ENCODE measurements around the gene RUBCNL.

The RUBCNL gene

GRCh38 chr13:46340011-46340410 is 47.0 kb downstream of the RUBCNL start:
- no peak overlapping the region for H3K4me3 ChIP-seq (ENCODE audit: low read length)
- peaks cover 14% of the 10 kb centered on the region; the same call in 1 of the 2 replicates for H3F3A ChIP-seq (ENCODE audit: control insufficient read depth, insufficient read depth)
- H3K27ac ChIP-seq (ENCODE audit: low read depth, low read length) = no peak overlapping the region
- H3K27me3 ChIP-seq (ENCODE audit: control insufficient read depth, low read length) = no peaks in the 10 kb centered on the region
- H3K79me2 ChIP-seq (ENCODE audit: control insufficient read depth, low read length) = no peaks in the 10 kb centered on the region
- no peaks in the 10 kb centered on the region for H3K9me2 ChIP-seq (replicated peaks; ENCODE audit: control insufficient read depth, low read length)
- peaks cover 55% of the 10 kb centered on the region for H3K36me3 ChIP-seq (ENCODE audit: control insufficient read depth, low read length)
- H3K4me1 ChIP-seq (ENCODE audit: control insufficient read depth, low read length) = peaks cover 49% of the 10 kb centered on the region
- TF ChIP-seq EZH2phosphoT487 (IDR thresholded peaks at IDR 0.05; ENCODE audit: borderline replicate concordance, low read length) = no peak
- TF ChIP-seq CTCF (IDR thresholded peaks at IDR 0.05; ENCODE audit: low read depth, low read length, poor library complexity, severe bottlenecking) = no peak
- H4K20me1 ChIP-seq (ENCODE audit: control insufficient read depth, insufficient read depth, low read depth, low read length) = no peaks in the 10 kb centered on the region
- H3K4me2 ChIP-seq (ENCODE audit: low read length) = no peak overlapping the region
- no peaks in the 10 kb centered on the region for H3K9me3 ChIP-seq (ENCODE audit: control insufficient read depth, insufficient read depth, low read length)

GRCh38 chr13:46339035-46339666 is 47.9 kb downstream of the RUBCNL start:
- Histone ChIP-seq H3K4me1 (ENCODE audit: control insufficient read depth, low read length) (peaks cover 47% of the 10 kb centered on the region), H3K9me3 (ENCODE audit: control insufficient read depth, insufficient read depth, low read length) (no peaks in the 10 kb centered on the region), H3K27ac (ENCODE audit: low read depth, low read length) (no peak overlapping the region), H3K36me3 (ENCODE audit: control insufficient read depth, low read length) (peaks cover 47% of the 10 kb centered on the region), H3F3A (ENCODE audit: control insufficient read depth, insufficient read depth) (peaks cover 14% of the 10 kb centered on the region; the same call in 1 of the 2 replicates), H3K79me2 (ENCODE audit: control insufficient read depth, low read length) (no peaks in the 10 kb centered on the region), H3K4me3 (ENCODE audit: low read length) (no peak overlapping the region), H3K9me2 (replicated peaks; ENCODE audit: control insufficient read depth, low read length) (no peaks in the 10 kb centered on the region), H3K27me3 (ENCODE audit: control insufficient read depth, low read length) (no peaks in the 10 kb centered on the region), H4K20me1 (ENCODE audit: control insufficient read depth, insufficient read depth, low read depth, low read length) (no peaks in the 10 kb centered on the region), H3K4me2 (ENCODE audit: low read length) (no peak overlapping the region)
- TF ChIP-seq EZH2phosphoT487 (IDR thresholded peaks at IDR 0.05; ENCODE audit: borderline replicate concordance, low read length) (no peak), CTCF (IDR thresholded peaks at IDR 0.05; ENCODE audit: low read depth, low read length, poor library complexity, severe bottlenecking) (no peak)

GRCh38 chr13:46337700-46338099 is 49.4 kb downstream of the RUBCNL start:
- Histone ChIP-seq H3F3A (ENCODE audit: control insufficient read depth, insufficient read depth) (peaks cover 8% of the 10 kb centered on the region; the same call in 1 of the 2 replicates), H3K9me3 (ENCODE audit: control insufficient read depth, insufficient read depth, low read length) (no peaks in the 10 kb centered on the region), H3K79me2 (ENCODE audit: control insufficient read depth, low read length) (no peaks in the 10 kb centered on the region), H3K27ac (ENCODE audit: low read depth, low read length) (no peak overlapping the region), H3K36me3 (ENCODE audit: control insufficient read depth, low read length) (peaks cover 32% of the 10 kb centered on the region), H3K4me2 (ENCODE audit: low read length) (no peak overlapping the region), H3K9me2 (replicated peaks; ENCODE audit: control insufficient read depth, low read length) (no peaks in the 10 kb centered on the region), H3K4me1 (ENCODE audit: control insufficient read depth, low read length) (peaks cover 33% of the 10 kb centered on the region), H4K20me1 (ENCODE audit: control insufficient read depth, insufficient read depth, low read depth, low read length) (no peaks in the 10 kb centered on the region), H3K4me3 (ENCODE audit: low read length) (no peak overlapping the region), H3K27me3 (ENCODE audit: control insufficient read depth, low read length) (no peaks in the 10 kb centered on the region)
- TF ChIP-seq EZH2phosphoT487 (IDR thresholded peaks at IDR 0.05; ENCODE audit: borderline replicate concordance, low read length) (no peak), CTCF (IDR thresholded peaks at IDR 0.05; ENCODE audit: low read depth, low read length, poor library complexity, severe bottlenecking) (no peak)
